Thoracic aorta (tissue), 2 donors: Measurements from ENCODE around the gene ZBTB24. TPM values are rescaled to one million over a fixed set of nuclear protein-coding genes. Genes with fewer than 3 reads are reported as not detected.
A peak's percentile ranks its signal among the peaks of the same experiment; 100 is the strongest.

Experiments used
- ATAC-seq: fragments of 150-250 bp; one replicate; pipeline ENCODE4 v1.8.0; 2017; ENCODE audit warnings: low read depth; ENCODE audit not compliant: insufficient number of reproducible peaks, low FRiP score
- DNase-seq: peaks from one replicate; pipeline ENCODE4 v3.0.0-alpha.2; 2020; ENCODE audit warnings: low spot score
- H3K27ac ChIP-seq, 2 donors: fragments of 200-600 bp; sonication (generic); 1 replicate in 1 of 2; 2 replicates in 1 of 2; pipeline ENCODE4 v1.5.1; 2016; ENCODE audit warnings: mild to moderate bottlenecking in 2 of 2, moderate library complexity in 2 of 2
- H3K27me3 ChIP-seq: fragments of 200-600 bp; sonication (generic); replicated peaks from 2 replicates; pipeline ENCODE4 v1.6.0; 2016; ENCODE audit warnings: mild to moderate bottlenecking; ENCODE audit not compliant: insufficient read depth
- H3K36me3 ChIP-seq: fragments of 200-600 bp; sonication (generic); one replicate; pipeline ENCODE4 v1.5.1; 2016
- H3K4me1 ChIP-seq, 2 donors: fragments of 200-600 bp; sonication (generic); 1 replicate in 1 of 2; 2 replicates in 1 of 2; pipeline versions ENCODE4 v1.5.1 to v1.6.0; 2016; ENCODE audit warnings: low read depth in 2 of 2, mild to moderate bottlenecking in 1 of 2; ENCODE audit not compliant: control insufficient read depth in 1 of 2
- H3K4me3 ChIP-seq: fragments of 200-600 bp; sonication (generic); 2 replicates; pipeline ENCODE4 v1.5.1; 2016; ENCODE audit warnings: mild to moderate bottlenecking
- H3K9me3 ChIP-seq: fragments of 200-600 bp; sonication (generic); 2 replicates; pipeline ENCODE4 v1.5.1; 2016
- total RNA-seq, 2 donors: library from RNA; depleted of rRNA; stranded (reverse); fragments of >200 nt; gene quantifications; one replicate each; pipeline versions ENCODE4 v1.1.0 to v1.2.3, GENCODE V29; 2016
- TF ChIP-seq, protein P1 (sequence below): fragments of 200-600 bp; sonication (generic); IDR thresholded peaks from one replicate; pipeline ENCODE4 v1.5.1; 2019; ENCODE audit warnings: antibody characterized with exemption

The ZBTB24 gene
- 1 to 10 TPM; 3.2 to 9.5 TPM for total RNA-seq

DNA sequence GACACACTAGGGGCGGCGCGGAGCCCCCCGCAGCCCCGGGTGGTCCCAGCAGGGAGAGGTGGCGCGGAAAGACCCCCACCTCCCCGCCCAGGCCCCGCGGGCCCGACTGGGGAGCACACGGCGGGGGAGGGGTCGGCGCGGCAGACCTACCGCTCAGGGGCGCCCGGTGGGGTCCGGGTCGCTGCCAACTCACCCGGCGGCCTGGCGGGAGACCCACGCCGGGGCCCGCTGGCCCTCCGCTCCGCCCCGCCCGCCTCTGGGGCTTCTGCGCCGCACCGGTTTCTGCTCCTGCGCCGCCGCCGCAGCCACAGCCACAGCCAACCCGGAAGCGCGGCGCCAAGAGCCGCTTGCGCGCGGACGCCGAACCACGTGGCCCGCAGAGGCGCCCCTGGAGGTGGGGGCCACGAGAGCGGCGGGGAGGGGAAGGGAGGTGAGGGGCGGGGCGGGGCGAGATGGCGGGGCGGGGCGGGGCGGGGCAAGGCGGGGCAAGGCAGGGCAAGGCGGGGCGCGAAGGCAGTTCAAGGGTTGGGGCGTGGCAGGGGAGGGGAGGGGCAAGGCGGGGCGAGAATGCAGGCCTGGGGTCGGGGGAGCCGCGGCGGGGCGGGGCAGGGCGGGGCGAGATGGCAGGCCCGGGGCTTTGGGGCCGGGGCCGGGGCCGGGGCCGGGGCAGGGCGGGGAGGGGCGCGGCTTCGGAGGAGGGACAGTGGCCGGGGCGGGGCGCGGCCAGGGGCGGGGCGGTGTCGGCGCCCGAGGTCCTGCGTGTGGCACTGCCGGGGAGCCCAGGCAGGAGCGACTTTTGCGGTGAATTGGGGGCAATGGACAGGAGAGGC lies at the start of gene ZBTB24:
ZBTB24 (minus strand) TSS at position 315 of the 830 bp plus-strand sequence. CDS start 1,193 bp downstream, outside the sequence.
- TF ChIP-seq, protein P1, sequence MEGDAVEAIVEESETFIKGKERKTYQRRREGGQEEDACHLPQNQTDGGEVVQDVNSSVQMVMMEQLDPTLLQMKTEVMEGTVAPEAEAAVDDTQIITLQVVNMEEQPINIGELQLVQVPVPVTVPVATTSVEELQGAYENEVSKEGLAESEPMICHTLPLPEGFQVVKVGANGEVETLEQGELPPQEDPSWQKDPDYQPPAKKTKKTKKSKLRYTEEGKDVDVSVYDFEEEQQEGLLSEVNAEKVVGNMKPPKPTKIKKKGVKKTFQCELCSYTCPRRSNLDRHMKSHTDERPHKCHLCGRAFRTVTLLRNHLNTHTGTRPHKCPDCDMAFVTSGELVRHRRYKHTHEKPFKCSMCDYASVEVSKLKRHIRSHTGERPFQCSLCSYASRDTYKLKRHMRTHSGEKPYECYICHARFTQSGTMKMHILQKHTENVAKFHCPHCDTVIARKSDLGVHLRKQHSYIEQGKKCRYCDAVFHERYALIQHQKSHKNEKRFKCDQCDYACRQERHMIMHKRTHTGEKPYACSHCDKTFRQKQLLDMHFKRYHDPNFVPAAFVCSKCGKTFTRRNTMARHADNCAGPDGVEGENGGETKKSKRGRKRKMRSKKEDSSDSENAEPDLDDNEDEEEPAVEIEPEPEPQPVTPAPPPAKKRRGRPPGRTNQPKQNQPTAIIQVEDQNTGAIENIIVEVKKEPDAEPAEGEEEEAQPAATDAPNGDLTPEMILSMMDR: peak; percentile 7
- H3K4me1 ChIP-seq: peaks cover 27 to 45% of the 10 kb centered on the region in 2 donors
- no peaks in the 10 kb centered on the region for H3K27me3 ChIP-seq
- no peaks in the 10 kb centered on the region for H3K9me3 ChIP-seq
- DNase-seq (peak; percentile 65), ATAC-seq (peak; percentile 65)
- H3K36me3 ChIP-seq: peaks cover 3% of the 10 kb centered on the region
- H3K4me3 ChIP-seq: peak within 1 kb of the TSS; percentile 96
- peak within 1 kb of the TSS; percentile 65 to 67 for H3K27ac ChIP-seq

DNA sequence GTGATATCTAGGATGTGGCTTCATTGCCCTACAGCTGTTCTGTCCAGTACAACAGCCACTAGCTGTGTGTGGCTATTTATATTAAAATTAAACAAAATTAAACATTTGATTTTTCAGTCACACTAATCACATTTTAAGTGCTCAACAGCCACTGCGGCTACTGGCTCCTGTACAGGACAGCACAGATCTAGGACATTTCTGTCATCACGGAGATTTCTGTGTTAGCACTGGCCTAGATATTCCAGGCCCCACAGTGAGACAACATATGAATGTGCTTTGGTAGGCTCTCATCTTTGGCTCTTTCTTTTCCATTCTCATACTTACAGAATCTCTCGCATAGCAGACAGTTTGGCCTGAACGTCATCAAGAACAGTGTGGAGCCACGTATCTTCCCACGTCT lies 48.4 kb upstream of the ZBTB24 start:
- no peaks in the 10 kb centered on the region for H3K9me3 ChIP-seq
- no peaks in the 10 kb centered on the region for H3K27me3 ChIP-seq
- no peak overlapping the region for H3K4me3 ChIP-seq
- DNase-seq: no peak
- no peaks in the 10 kb centered on the region for H3K36me3 ChIP-seq
- H3K4me1 ChIP-seq: no peaks in the 10 kb centered on the region
- no peak for ATAC-seq
- TF ChIP-seq, protein P1: no peak
- H3K27ac ChIP-seq: no peak overlapping the region

DNA sequence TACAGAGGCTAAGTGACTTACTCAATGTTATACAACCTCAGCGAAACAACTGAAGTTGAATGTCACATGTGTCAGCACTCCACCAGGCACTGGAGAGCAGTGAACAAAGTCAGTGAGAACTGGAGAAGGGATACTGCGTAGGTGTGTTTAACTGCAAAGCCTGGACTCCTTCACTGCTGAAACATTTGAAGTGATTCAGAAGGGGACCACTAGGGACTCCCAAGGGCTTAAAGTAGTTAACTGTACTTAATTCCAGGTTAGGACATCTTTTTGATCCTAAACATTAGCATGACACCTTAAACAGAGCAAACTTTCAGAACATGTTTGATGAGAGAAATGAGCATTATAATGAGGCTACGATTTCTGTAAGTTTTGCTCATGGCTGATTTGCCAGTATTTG lies 45.0 kb upstream of the ZBTB24 start:
- H3K9me3 ChIP-seq: peaks cover 2% of the 10 kb centered on the region
- DNase-seq (no peak), ATAC-seq (no peak)
- peaks cover 0 to 4% of the 10 kb centered on the region in 2 donors for H3K4me1 ChIP-seq
- H3K27me3 ChIP-seq: no peaks in the 10 kb centered on the region
- H3K4me3 ChIP-seq: no peak overlapping the region
- no peak overlapping the region for H3K27ac ChIP-seq
- no peaks in the 10 kb centered on the region for H3K36me3 ChIP-seq
- TF ChIP-seq, protein P1: no peak

DNA sequence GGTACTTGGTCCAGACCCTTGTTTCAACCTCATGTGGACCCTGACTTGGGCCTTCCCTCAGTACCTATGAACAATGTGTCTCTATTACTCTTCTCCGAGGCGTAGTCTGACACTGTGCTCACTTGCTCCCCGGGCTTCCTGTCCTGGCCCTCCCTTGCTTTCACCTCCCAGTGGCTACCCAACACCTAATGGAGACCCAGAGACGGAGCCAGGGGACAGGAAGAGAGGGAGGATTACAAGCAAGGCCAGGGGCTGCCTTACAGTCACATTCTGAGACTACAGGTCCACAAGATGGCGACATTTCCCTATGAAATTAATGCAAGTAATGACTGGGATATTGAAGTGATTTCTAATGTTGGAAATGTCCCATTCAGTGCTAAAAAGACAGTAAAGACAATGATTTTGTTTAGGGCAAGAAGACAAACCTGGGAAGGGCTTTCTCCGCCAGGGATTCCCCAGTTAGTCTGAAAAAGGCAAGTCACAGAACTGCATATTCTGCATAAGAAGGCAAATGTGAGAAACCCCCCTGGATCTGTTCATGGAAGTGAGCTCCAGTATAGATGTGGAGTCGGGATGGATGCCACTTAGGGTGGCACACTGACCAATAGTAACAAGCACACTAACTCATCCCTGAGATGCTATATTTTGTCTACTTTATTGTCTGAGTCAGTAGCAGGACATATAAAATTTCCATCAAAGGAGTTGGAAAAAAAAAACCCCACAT lies 44.0 kb upstream of the ZBTB24 start:
- Histone ChIP-seq H3K4me1 (peaks cover 0 to 4% of the 10 kb centered on the region in 2 donors), H3K36me3 (no peaks in the 10 kb centered on the region), H3K27me3 (no peaks in the 10 kb centered on the region), H3K9me3 (peaks cover 2% of the 10 kb centered on the region), H3K27ac (no peak overlapping the region), H3K4me3 (no peak overlapping the region)
- ATAC-seq (no peak), DNase-seq (no peak)
- TF ChIP-seq, protein P1: peak; percentile 32

DNA sequence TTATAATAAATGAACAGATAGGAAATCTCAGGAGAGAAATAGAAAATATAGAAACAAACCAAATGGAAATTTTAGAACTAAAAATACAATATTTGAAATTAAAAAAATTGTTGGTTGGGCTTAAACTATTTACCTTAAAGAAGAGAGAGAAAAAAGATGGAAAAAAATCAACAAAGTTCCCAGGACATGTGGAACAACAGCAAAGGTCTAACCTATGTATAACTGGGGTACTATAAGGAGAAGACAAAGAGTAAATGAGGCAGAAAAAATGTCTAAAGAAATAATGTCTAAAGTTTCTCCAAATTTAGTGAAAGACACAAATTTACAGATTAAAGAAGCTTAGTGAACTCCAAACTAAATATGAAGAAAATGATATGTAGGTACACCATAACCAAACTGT lies 41.1 kb upstream of the ZBTB24 start:
- H3K36me3 ChIP-seq: no peaks in the 10 kb centered on the region
- no peak for DNase-seq
- no peaks in the 10 kb centered on the region for H3K27me3 ChIP-seq
- no peak overlapping the region for H3K4me3 ChIP-seq
- TF ChIP-seq, protein P1: no peak
- H3K27ac ChIP-seq: no peak overlapping the region
- peaks cover 0 to 4% of the 10 kb centered on the region in 2 donors for H3K4me1 ChIP-seq
- H3K9me3 ChIP-seq: peaks cover 2% of the 10 kb centered on the region
- no peak for ATAC-seq
